ENCODE data around the gene SLC46A1.

The SLC46A1 gene

GRCh38 chr17:28402844-28403243 lies 3.2 kb downstream of the SLC46A1 start:
- DNase-seq: no peak

DNA sequence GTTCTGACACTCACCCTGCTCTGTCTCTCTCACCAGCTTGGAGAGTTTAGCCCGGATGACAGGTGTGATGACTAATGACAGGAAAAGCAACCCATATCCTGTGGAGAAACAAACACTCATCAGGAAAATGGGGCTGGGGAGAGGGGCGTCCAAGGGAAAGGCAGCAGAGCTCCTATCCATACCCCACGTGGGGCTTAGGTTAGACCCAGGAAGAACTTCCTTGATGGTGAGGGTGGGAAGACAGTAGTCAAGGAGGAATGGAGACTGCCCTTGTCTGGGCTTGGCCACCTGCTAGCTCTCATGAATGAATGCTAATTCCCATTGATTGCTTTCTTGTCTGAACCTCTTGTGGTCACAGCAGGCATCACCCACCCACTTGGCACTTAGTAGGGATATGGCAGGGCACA lies 3.8 kb downstream of the SLC46A1 start:
- DNase-seq: no peak

DNA sequence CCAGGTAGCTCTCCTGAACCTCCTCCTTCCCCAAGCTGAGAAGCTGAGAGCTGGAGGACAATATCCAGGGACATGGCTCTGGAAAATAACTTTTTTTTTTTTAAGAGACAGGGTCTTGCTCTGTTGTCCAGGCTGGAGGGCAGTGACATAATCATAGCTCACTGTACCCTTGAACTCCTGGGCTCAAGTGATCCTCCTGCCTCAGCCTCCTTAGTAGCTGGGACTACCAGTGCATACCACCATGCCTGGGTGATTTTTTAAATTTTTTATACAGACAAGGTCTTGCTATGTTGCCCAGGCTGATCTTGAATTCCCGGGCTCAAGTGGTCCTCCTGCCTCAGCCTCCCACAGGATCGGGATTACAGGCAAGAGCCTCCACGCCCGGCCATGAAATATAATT lies 6.2 kb downstream of the SLC46A1 start:
- DNase-seq: no peak

- DNase-seq: no peak
Observed at GRCh38 chr17:28398280-28398981, 7.6 kb downstream of the SLC46A1 start.

DNA sequence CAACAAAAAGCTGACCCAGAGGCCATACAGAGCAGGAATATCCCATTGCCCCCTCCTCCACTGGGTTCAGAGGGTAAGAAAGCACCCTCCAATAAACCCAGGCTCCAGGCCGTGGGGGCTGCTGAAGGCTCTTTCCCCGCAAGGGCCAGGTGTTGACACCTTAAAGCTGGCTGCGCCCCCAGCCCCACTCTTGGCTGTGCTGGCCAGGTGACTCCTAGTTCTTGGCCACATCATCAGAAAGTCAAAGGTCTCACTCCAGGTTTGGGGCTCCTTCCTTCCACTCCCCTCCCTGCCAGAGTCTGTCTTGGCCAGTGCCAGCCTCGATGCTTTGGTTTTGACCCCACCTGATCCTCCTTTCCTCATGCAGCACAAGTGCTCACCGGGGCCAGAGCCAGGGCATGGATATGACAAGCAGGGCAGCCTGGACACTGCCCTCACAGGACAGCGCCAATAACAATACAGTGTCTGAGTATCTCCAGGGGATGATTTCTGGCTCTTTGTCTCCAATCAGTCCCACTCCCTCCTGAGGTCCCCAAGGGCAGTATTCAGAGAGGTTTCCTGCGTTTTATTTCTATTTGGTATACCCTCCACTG lies 8.2 kb downstream of the SLC46A1 start:
- no peak for DNase-seq

DNA sequence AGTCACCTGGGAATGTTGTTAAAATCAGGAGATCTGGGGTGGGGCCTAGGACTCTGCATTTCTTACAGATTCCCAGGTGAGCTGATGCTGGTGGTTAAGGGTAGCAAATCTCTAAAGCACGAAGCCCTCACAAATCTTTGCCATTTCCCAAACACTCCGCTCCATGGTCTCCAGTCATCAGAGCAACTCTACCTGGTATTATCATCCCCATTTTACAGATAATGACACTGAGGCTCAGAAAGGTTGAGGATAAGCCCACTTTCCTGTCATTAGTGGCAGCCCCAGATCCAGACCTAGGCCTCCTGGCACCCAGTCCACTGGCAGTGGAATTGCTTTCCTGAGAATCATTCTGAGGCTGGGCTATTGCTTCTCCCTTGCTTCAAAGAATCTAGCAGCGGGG lies 8.7 kb downstream of the SLC46A1 start:
- DNase-seq: no peak

DNA sequence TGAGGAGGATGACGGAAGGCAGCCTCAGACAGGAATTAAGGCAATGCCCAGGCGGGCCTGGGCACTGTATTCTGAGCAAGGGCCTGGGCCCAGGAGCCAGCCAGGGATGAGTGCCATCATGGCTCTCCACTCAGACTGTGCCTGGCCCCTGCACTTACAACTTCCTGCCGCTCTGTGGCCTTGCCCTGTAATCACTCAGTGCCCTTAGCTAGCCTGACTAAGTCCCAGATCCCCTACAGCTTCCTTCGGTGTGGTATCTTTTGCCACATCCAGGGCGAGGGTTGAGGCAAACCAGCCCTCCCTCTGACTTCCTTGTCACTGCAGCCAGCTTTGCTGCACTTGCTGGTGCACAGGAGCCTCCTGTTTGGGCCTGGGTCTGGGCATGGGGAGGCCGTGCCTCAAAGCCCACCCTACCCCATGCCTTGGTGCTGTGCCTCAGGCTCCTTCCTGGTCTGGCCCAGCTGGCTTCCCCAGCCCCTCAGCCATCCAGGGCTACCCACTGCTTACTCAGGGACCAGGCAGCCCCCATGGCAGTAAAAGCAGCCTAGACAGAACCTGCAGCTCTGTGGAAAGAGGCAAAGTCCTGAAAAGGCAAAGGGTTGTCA lies 9.3 kb downstream of the SLC46A1 start:
- no peak for DNase-seq

- no peak for DNase-seq
Observed at GRCh38 chr17:28395968-28396367, 10.0 kb downstream of the SLC46A1 start.

DNA sequence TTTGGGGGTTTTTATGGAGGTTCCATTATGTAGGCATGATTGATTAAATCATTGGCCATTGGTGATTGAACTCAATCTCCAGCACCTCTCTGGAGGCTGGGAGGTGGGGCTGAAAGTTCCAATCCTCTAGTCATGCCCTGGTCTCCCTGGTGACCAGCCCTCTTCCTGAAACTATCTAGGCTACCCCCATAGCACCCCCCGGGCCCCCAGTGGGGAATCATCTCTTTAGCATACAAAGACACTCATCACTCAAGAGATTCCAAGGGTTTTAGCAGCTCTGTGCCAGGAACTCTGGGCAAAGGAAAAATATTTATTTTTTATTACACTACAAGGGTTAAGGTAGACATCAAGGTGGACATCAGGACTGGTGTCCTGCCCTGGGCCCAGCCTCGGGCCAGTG lies 10.6 kb downstream of the SLC46A1 start:
- DNase-seq: no peak

GRCh38 chr17:28394337-28395116 lies 11.5 kb downstream of the SLC46A1 start:
- no peak for DNase-seq

GRCh38 chr17:28392491-28392890 lies 13.5 kb downstream of the SLC46A1 start:
- DNase-seq: no peak

DNA sequence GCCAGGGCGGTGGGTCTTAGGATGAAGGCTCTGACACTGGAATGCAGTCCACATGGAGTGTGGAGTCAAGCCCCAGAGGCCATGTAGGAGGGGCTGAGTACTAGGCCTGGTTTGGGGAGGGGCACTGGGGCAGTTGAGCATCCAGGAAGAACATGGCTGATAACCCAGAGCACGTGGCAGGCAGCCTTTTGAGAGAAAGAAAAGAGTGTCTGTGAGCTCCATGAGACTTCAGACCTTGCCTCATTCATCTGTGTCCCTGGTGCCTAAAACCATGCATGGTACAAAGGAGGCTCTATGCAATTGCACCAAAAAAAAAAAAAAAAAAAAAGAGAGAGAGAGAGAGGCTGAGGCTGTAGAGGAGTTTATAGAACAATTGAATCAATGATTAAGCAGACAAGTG lies 14.6 kb downstream of the SLC46A1 start:
- no peak for DNase-seq

DNA sequence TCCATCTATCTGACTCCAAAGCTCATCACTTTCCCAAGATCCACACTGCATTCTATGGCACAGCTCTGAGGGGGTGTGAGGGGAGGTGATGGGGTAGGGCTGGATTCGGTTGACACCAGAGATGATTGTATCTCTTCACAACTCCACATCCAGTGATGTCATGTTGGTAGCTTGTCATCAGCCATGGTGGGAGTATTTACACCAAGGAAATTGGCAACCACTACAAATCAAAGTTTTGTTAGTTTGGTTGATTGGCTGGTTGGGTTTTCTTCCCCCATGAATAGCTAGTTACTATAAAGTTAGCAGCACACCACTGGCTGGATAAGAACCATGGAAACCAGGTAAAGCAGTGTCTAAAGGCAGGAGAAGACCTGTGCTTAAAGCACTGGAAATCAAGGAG lies 15.0 kb downstream of the SLC46A1 start:
- DNase-seq: no peak

DNA sequence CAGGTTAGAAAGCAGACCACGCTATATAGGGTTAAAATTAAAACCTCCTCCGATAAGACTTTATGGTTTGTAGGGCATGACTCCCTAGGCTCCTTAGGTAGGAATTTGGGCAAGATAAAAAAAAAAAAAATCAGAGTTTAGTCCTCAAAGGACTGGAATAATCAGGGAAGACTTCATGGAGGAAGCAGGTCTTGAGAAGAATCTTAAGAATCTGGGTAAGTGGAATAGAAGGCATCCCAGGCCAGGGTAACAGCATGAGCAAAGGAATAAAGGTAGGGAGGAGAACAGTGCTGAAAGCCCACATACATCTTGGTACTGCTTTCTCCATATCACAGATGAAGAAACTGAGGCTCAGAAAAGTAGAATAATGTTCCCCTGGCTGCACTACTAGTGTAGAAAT lies 15.4 kb downstream of the SLC46A1 start:
- no peak for DNase-seq

DNA sequence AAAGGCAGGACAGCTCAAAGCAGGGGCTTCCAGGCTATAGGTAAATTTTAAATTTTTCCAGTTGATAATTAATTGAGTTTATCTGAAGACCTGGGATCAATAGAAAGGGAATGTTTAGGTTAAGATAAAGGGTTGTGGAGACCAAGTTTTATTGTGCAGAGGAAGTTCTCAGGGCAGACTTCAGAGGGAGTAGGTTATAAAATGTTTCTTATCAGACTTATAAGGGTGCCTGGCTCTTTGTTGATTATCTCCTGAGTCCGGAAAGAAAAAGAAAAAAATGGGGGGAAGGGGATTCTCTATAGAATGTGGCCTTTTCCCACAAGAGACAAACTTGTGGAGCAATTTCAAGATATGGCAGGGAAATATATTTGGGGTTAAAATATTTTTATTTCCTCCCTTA lies 15.9 kb downstream of the SLC46A1 start:
- no peak for DNase-seq

DNA sequence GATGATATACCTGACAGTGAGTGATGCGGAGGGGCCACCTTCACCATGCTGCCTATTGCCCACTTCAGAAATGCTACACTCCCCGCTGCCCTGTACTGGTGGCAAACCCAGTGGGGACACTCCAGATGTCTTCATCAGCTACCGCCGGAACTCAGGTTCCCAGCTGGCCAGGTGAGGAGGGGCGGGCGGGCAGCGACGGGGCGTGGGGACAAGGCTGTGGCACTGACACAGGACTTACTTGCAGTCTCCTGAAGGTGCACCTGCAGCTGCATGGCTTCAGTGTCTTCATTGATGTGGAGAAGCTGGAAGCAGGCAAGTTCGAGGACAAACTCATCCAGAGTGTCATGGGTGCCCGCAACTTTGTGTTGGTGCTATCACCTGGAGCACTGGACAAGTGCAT lies 17.9 kb downstream of the SLC46A1 start:
- no peak for DNase-seq

DNA sequence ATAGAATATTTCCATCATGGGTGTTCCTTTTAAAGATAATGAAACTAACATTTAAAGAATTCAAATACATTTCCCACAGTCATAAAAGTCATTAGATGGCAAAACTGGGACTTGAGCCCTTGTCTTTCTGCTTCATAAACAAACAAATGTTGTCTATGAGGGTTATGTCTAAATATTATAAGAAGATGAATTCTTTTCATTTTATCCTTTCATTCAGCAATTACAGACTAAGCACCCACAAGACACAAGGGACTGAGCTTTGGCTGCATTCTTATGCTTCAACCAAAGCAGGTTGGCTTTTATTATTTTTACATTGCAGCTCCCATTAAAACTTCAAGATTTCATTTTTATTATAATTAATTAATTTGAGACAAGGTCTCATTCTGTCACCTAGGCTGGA lies 19.6 kb downstream of the SLC46A1 start:
- DNase-seq: no peak

DNA sequence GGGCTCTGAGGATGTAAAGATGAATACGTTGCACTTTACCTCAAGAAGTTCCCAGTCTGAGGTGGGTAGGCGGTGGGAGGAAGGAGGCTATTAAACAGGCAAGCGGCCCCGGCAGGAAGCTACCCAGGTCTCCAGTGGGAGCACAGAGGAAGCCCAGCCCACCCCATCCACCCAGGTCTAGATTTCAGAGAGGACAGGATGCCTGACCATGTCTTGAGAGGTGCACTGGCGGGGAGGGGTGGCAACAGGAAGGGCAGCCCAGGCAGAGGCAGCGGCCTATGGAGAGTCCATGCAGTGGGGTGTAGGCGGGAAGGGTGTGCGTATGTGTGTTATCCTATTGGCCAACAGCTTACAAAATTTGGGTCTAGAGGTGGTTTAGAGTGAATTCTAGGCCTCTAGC lies 20.6 kb downstream of the SLC46A1 start:
- DNase-seq: no peak

- DNase-seq: no peak
Observed at GRCh38 chr17:28385037-28385400, 21.0 kb downstream of the SLC46A1 start.

DNA sequence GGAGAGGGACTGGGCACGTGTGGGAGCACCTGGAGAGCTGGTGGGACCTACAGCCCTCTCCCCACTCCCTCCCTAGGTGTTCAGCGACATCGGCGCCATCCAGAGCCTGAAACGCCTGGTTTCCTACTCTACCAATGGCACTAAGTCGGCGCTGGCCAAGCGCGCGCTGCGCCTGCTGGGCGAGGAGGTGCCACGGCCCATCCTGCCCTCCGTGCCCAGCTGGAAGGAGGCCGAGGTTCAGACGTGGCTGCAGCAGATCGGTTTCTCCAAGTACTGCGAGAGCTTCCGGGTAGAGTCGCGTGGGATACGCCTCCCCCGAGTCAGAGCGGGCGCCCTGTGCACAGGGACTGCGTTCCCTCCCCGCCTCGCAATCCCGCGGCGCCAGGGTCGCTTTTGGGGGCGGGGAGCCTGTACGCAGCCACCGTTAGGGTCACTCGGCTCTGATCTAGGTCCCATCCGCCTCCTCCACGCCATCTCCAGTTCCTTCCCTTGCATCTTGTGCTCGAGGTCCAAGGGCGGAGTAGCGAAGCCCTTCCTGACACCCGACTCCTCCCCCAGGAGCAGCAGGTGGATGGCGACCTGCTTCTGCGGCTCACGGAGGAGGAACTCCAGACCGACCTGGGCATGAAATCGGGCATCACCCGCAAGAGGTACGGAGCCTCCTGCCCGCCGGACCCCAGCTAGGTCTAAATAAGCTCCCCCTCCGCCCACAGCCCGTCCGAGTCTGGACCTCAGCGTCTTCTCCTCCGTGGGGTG lies 21.6 kb downstream of the SLC46A1 start:
- no peak for DNase-seq

GRCh38 chr17:28381141-28381825 lies 24.7 kb downstream of the SLC46A1 start:
- DNase-seq: no peak
